Fibroblast of the conjunctiva (primary cell): Measurements from ENCODE around the gene ZG16B.
A peak's percentile ranks its signal among the peaks of the same experiment; 100 is the strongest.

ENCODE experiments used
- DNase-seq: peaks from one replicate; pipeline ENCODE4 v3.0.0-alpha.2; 2010; ENCODE audit warnings: low read depth

ZG16B gene

GRCh38 chr16:2825049-2825742 lies 4.9 kb upstream of the ZG16B start:
- no peak for DNase-seq

- DNase-seq, result no peak
Observed at GRCh38 chr16:2825906-2826305, 4.2 kb upstream of the ZG16B start.

- no peak for DNase-seq
Observed at GRCh38 chr16:2826591-2827373, 3.3 kb upstream of the ZG16B start.

GRCh38 chr16:2827374-2827791 lies 2.7 kb upstream of the ZG16B start:
- DNase-seq, result no peak

- DNase-seq, result no peak
Observed at GRCh38 chr16:2827831-2828520, 2.1 kb upstream of the ZG16B start.

- DNase-seq, result no peak
Observed at GRCh38 chr16:2828521-2828840, 1.6 kb upstream of the ZG16B start.

- DNase-seq, result no peak
Observed at GRCh38 chr16:2828876-2829430, 1.1 kb upstream of the ZG16B start.

GRCh38 chr16:2830355-2830695 lies 222 bp downstream of the ZG16B start:
- DNase-seq, result no peak

- no peak for DNase-seq
Observed at GRCh38 chr16:2831203-2831602, 1.1 kb downstream of the ZG16B start.

- no peak for DNase-seq
Observed at GRCh38 chr16:2833776-2834175, 3.7 kb downstream of the ZG16B start.

GRCh38 chr16:2834968-2835367 lies 4.9 kb downstream of the ZG16B start:
- no peak for DNase-seq

GRCh38 chr16:2835638-2836493 lies 5.8 kb downstream of the ZG16B start:
- DNase-seq, result no peak

GRCh38 chr16:2836646-2837508 lies 6.8 kb downstream of the ZG16B start:
- no peak for DNase-seq

- DNase-seq, result peak; percentile 62
Observed at GRCh38 chr16:2838928-2839327, 8.8 kb downstream of the ZG16B start.

- DNase-seq, result no peak
Observed at GRCh38 chr16:2839650-2840450, 9.7 kb downstream of the ZG16B start.

GRCh38 chr16:2840914-2841313 lies 10.8 kb downstream of the ZG16B start:
- no peak for DNase-seq

GRCh38 chr16:2841606-2842339 lies 11.7 kb downstream of the ZG16B start:
- no peak for DNase-seq

GRCh38 chr16:2842340-2843000 lies 12.4 kb downstream of the ZG16B start:
- peak; percentile 60 for DNase-seq

GRCh38 chr16:2843526-2843925 lies 13.4 kb downstream of the ZG16B start:
- no peak for DNase-seq
